PC-3 (cell line): ENCODE measurements around the gene KCNQ2. TPM values are rescaled to one million over a fixed set of nuclear protein-coding genes. Genes with fewer than 3 reads are reported as not detected.

Experiments
- ATAC-seq: fragments of 200-7000 bp; cut with Tn5 transposase; 2 replicates; pipeline ENCODE4 v1.9.1; 2020; ENCODE audit warnings: mild to moderate bottlenecking, moderate library complexity
- BruUV-seq: library from RNA; stranded (reverse); fragments of 400-500 nt; replicated peaks from 2 replicates; lab custom pipeline; 2021; lab: Mats Ljungman, UMichigan
- CTCF ChIA-PET: fragments of 300-600 bp; sonication (Branson Sonifier 250); formaldehyde crosslinking; loops from one replicate; lab custom pipeline; 2022; ENCODE audit warnings: antibody characterized with exemption; lab: Charles Lee
- POLR2A ChIA-PET: fragments of 300-600 bp; sonication (Branson Sonifier 250); formaldehyde crosslinking; loops from one replicate; lab custom pipeline; 2022; ENCODE audit warnings: antibody characterized with exemption; ENCODE audit not compliant: unreplicated experiment; lab: Charles Lee
- DNase-seq: peaks from one replicate; pipeline ENCODE4 v3.0.0-alpha.2; 2015
- H2AFZ ChIP-seq: fragments of 300-600 bp; sonication (generic); 2 replicates; pipeline ENCODE4 v1.6.0; 2016; ENCODE audit warnings: antibody characterized with exemption, low read length
- H3F3A ChIP-seq: fragments of 300-600 bp; sonication (generic); one replicate; pipeline ENCODE4 v1.6.0; 2017; ENCODE audit warnings: antibody characterized with exemption, low read length, control low read depth, mild to moderate bottlenecking; ENCODE audit not compliant: unreplicated experiment
- H3K27ac ChIP-seq: fragments of 300-600 bp; sonication (generic); 2 replicates; pipeline ENCODE4 v1.5.1; 2016; ENCODE audit warnings: mild to moderate bottlenecking, low read length
- H3K27me3 ChIP-seq: fragments of 300-600 bp; sonication (generic); 2 replicates; pipeline ENCODE4 v1.6.1; 2016; ENCODE audit warnings: low read length, mixed read lengths
- H3K36me3 ChIP-seq: fragments of 300-600 bp; sonication (generic); 2 replicates; pipeline ENCODE4 v1.6.1; 2016; ENCODE audit warnings: low read depth, mixed run types, low read length, mixed read lengths
- H3K4me1 ChIP-seq: fragments of 300-600 bp; sonication (generic); 2 replicates; pipeline ENCODE4 v1.5.1; 2016; ENCODE audit warnings: low read length; ENCODE audit not compliant: insufficient read depth
- H3K4me2 ChIP-seq: fragments of 300-600 bp; sonication (generic); 2 replicates; pipeline ENCODE4 v1.6.0; 2016; ENCODE audit warnings: low read length
- H3K4me3 ChIP-seq: fragments of 300-600 bp; sonication (generic); 2 replicates; pipeline ENCODE4 v1.5.1; 2016; ENCODE audit warnings: mild to moderate bottlenecking, low read length, mixed read lengths
- H3K79me2 ChIP-seq: fragments of 300-600 bp; sonication (generic); 2 replicates; pipeline ENCODE4 v1.6.1; 2017; ENCODE audit warnings: low read length, mixed read lengths
- H3K9ac ChIP-seq: fragments of 300-600 bp; sonication (generic); 2 replicates; pipeline ENCODE4 v1.6.0; 2016; ENCODE audit warnings: mild to moderate bottlenecking, low read length
- H3K9me2 ChIP-seq: fragments of 300-600 bp; sonication (generic); replicated peaks from 2 replicates; pipeline ENCODE4 v1.6.1; 2016; ENCODE audit warnings: mixed run types, low read length, mixed read lengths
- H3K9me3 ChIP-seq: fragments of 300-600 bp; sonication (generic); 2 replicates; pipeline ENCODE4 v1.6.1; 2016; ENCODE audit warnings: low read length, mixed read lengths
- H4K20me1 ChIP-seq: fragments of 300-600 bp; sonication (generic); 2 replicates; pipeline ENCODE4 v1.6.1; 2016; ENCODE audit warnings: low read length, mixed read lengths
- CTCF ChIP-seq: fragments of 300-600 bp; sonication (generic); conservative IDR thresholded peaks from 2 replicates; pipeline ENCODE4 v1.5.1; 2017; ENCODE audit warnings: antibody characterized with exemption, low read depth, mild to moderate bottlenecking, low read length
- EZH2 ChIP-seq: fragments of 300-600 bp; sonication (generic); IDR thresholded peaks from one replicate; pipeline ENCODE4 v1.6.1; 2017; ENCODE audit warnings: antibody characterized with exemption, mild to moderate bottlenecking, low read length; ENCODE audit not compliant: unreplicated experiment
- EZH2phosphoT487 ChIP-seq: fragments of 300-600 bp; sonication (generic); IDR thresholded peaks from 2 replicates; pipeline ENCODE4 v1.6.1; 2018; ENCODE audit warnings: mild to moderate bottlenecking, antibody characterized with exemption, low read length, borderline replicate concordance
- intact Hi-C: fragments of 100-400 bp; cut with micrococcal nuclease; formaldehyde crosslinking; loops from 2 replicates; pipeline ENCODE4 v1.9.0; 2023
- total RNA-seq: library from RNA; depleted of rRNA; stranded (reverse); fragments of >200 nt; gene quantifications from 2 replicates; pipeline ENCODE4 v1.2.3, GENCODE V29; 2014

The KCNQ2 gene
- total RNA-seq, 1 experiment from 2014 or later: not detected

GRCh38 chr20:63446216-63447024 lies 26.0 kb downstream of the KCNQ2 start:
- no peaks in the 10 kb centered on the region for H3K4me1 ChIP-seq
- no peaks in the 10 kb centered on the region for H3F3A ChIP-seq
- H3K27me3 ChIP-seq: 0 out of 2 replicates have a peak, but pooled peaks cover 10% of the 10 kb centered on the region
- H2AFZ ChIP-seq: no peak overlapping the region
- no peak overlapping the region for H3K4me3 ChIP-seq
- no peaks in the 10 kb centered on the region for H3K36me3 ChIP-seq
- TF ChIP-seq EZH2phosphoT487 (no peak), CTCF (no peak), EZH2 (no peak)
- ChIA-PET CTCF (no interaction called here), POLR2A (no interaction called here)
- H3K79me2 ChIP-seq: no peaks in the 10 kb centered on the region
- DNase-seq (no peak), ATAC-seq (no peak)
- no TSS peak for BruUV-seq
- H3K27ac ChIP-seq: no peak overlapping the region
- intact Hi-C loops: no loop called here
- no peaks in the 10 kb centered on the region for H3K9me2 ChIP-seq
- no peak overlapping the region for H3K9ac ChIP-seq
- no peaks in the 10 kb centered on the region for H4K20me1 ChIP-seq
- no peak overlapping the region for H3K4me2 ChIP-seq
- H3K9me3 ChIP-seq: no peaks in the 10 kb centered on the region

- Histone ChIP-seq H4K20me1 (no peaks in the 10 kb centered on the region), H3K36me3 (no peaks in the 10 kb centered on the region), H2AFZ (no peak overlapping the region), H3K27ac (no peak overlapping the region), H3K79me2 (no peaks in the 10 kb centered on the region), H3F3A (no peaks in the 10 kb centered on the region), H3K27me3 (0 out of 2 replicates have a peak, but pooled peaks cover 10% of the 10 kb centered on the region), H3K9me3 (no peaks in the 10 kb centered on the region), H3K9me2 (no peaks in the 10 kb centered on the region), H3K4me1 (no peaks in the 10 kb centered on the region), H3K9ac (no peak overlapping the region), H3K4me2 (no peak overlapping the region), H3K4me3 (no peak overlapping the region)
- ChIA-PET POLR2A (no interaction called here), CTCF (no interaction called here)
- DNase-seq: no peak
- intact Hi-C loops: no loop called here
- BruUV-seq: no TSS peak
- TF ChIP-seq CTCF (no peak), EZH2 (no peak), EZH2phosphoT487 (no peak)
- ATAC-seq: no peak
Observed at GRCh38 chr20:63445075-63445734, 27.2 kb downstream of the KCNQ2 start.

GRCh38 chr20:63444548-63444947 lies 27.9 kb downstream of the KCNQ2 start:
- no peaks in the 10 kb centered on the region for H4K20me1 ChIP-seq

More at GRCh38 chr20:63444548-63444947, 27.9 kb downstream of the KCNQ2 start:
- CTCF ChIA-PET: no interaction called here
- no peaks in the 10 kb centered on the region for H3F3A ChIP-seq
- no peak overlapping the region for H3K4me2 ChIP-seq
- ATAC-seq (no peak), DNase-seq (no peak)
- H3K9ac ChIP-seq: no peak overlapping the region
- no peaks in the 10 kb centered on the region for H3K79me2 ChIP-seq
- BruUV-seq: no TSS peak
- no peaks in the 10 kb centered on the region for H3K36me3 ChIP-seq
- no peaks in the 10 kb centered on the region for H3K4me1 ChIP-seq
- intact Hi-C loops: no loop called here
- H2AFZ ChIP-seq: no peak overlapping the region
- POLR2A ChIA-PET: no interaction called here
- no peak overlapping the region for H3K27ac ChIP-seq
- H3K9me2 ChIP-seq: no peaks in the 10 kb centered on the region
- no peak for TF ChIP-seq EZH2
- TF ChIP-seq CTCF: no peak
- no peak for TF ChIP-seq EZH2phosphoT487
- no peak overlapping the region for H3K4me3 ChIP-seq
- H3K9me3 ChIP-seq: no peaks in the 10 kb centered on the region
- 0 out of 2 replicates have a peak, but pooled peaks cover 10% of the 10 kb centered on the region for H3K27me3 ChIP-seq
